ENCODE results near the gene ATG16L2.

GRCh38 chr11:72832301-72833082 is 18.3 kb downstream of the ATG16L2 start:
- no peak for TF ChIP-seq CTCF (IDR thresholded peaks at IDR 0.05; ENCODE audit: low read length)
- TF ChIP-seq EZH2 (IDR thresholded peaks at IDR 0.05; ENCODE audit: borderline replicate concordance, low read length) = no peak

Measured in OCI-LY1 (cell line).